ENCODE data around the gene SLC44A5. TPM values are rescaled to one million over a fixed set of nuclear protein-coding genes. Genes with fewer than 3 reads are reported as not detected.

Gene SLC44A5
- total and polyA plus RNA-seq, 10 of the 15 experiments (the other 5 are each of a cell fraction or from before 2014, with no cell fraction given), result 0.04 to 1.3 TPM; not detected in 8

DNA sequence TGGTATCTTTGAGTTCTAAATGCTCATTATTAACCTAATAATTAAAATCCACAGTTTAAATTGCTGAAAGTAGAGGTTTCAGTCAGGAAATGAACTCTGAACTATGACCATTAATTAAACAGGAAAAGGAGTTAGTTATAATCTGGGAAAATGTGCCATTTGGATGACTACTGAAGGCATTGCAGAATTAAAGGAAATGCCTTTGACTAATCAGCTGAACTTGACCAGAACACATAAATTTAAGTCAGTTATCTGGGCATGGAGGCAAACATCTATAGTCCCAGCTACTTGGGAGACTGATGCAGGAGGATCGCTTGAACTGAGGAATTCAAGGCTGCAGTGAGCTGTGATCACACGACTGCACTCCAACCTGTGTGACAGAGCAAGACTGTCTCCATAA, 31.9 kb downstream of the SLC44A5 start (continued):
- TF ChIP-seq KAT2A (conservative IDR thresholded peaks at IDR 0.05; ENCODE audit: control insufficient read depth, low read depth, low read length) (no peak), TARDBP (IDR thresholded peaks at IDR 0.05; ENCODE audit: borderline replicate concordance) (no peak), MAX (IDR thresholded peaks at IDR 0.05; ENCODE audit: low read depth, low read length) (no peak), BMI1 (IDR thresholded peaks at IDR 0.05; ENCODE audit: borderline replicate concordance) (no peak), CBX5 (IDR thresholded peaks at IDR 0.05; ENCODE audit: low read depth) (no peak)
- TF ChIP-seq, protein P1, sequence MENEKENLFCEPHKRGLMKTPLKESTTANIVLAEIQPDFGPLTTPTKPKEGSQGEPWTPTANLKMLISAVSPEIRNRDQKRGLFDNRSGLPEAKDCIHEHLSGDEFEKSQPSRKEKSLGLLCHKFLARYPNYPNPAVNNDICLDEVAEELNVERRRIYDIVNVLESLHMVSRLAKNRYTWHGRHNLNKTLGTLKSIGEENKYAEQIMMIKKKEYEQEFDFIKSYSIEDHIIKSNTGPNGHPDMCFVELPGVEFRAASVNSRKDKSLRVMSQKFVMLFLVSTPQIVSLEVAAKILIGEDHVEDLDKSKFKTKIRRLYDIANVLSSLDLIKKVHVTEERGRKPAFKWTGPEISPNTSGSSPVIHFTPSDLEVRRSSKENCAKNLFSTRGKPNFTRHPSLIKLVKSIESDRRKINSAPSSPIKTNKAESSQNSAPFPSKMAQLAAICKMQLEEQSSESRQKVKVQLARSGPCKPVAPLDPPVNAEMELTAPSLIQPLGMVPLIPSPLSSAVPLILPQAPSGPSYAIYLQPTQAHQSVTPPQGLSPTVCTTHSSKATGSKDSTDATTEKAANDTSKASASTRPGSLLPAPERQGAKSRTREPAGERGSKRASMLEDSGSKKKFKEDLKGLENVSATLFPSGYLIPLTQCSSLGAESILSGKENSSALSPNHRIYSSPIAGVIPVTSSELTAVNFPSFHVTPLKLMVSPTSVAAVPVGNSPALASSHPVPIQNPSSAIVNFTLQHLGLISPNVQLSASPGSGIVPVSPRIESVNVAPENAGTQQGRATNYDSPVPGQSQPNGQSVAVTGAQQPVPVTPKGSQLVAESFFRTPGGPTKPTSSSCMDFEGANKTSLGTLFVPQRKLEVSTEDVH (IDR thresholded peaks at IDR 0.05; ENCODE audit: low read depth, partially characterized antibody), result no peak

DNA sequence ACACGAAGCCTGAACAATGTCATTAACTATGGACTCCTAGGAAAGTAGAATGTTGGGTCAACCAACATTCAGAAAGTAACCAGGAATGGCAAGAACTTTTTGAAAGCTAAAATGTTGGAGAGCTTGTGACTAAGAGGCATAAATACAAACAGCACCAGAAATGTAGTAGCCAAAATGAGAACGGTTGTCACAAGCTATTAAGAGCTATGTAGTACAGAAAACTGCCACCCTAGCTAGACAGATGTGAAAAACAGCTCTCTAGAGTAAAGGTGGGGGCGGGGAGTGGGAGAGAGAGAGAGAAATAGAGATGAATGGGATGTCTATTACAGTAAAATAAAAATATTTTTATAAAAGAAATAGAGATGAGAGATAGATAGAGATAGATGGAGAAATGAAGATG, 35.1 kb downstream of the SLC44A5 start:
- H3K4me1 ChIP-seq (ENCODE audit: control insufficient read depth, insufficient read depth, low read length), result no peaks in the 10 kb centered on the region
- ATAC-seq (no peak), DNase-seq (ENCODE audit: low read depth, low spot score) (no peak), FAIRE-seq (no peak)
- 8% methylated on average over 3 of the region's 3 CpGs for WGBS (ENCODE audit: insufficient coverage, insufficient replicate concordance, low lambda C conversion rate, missing lambda C conversion rate)
- H4K20me1 ChIP-seq (ENCODE audit: control insufficient read depth, insufficient read depth), result no peaks in the 10 kb centered on the region
- H3K9me3 ChIP-seq (replicated peaks; ENCODE audit: control insufficient read depth, insufficient read depth, low read length), result no peaks in the 10 kb centered on the region
- no peak overlapping the region for H3K9ac ChIP-seq (ENCODE audit: control insufficient read depth, insufficient read depth, low read length)
- H3K4me3 ChIP-seq, result no peak overlapping the region
- SMC1A ChIA-PET (ENCODE audit: uncharacterized antibody, unreplicated experiment), result interaction anchor here (0.6 to 1.1 kb wide), 2 partner anchors 37 to 148 kb away, joined by 3 read pairs; no protein-coding TSS in a partner anchor
- in situ Hi-C loops (cut with MboI) (no loop called here), intact Hi-C loops (cut with micrococcal nuclease; ENCODE audit: unreplicated experiment) (no loop called here)
- CTCF ChIA-PET, result interaction anchor here (0.6 kb wide), 1 partner anchor 268 kb away, joined by 3 read pairs; no protein-coding TSS in a partner anchor
- BruUV-seq (replicated peaks), result no TSS peak
- no peak overlapping the region for H3K4me2 ChIP-seq (ENCODE audit: control insufficient read depth, insufficient read depth)
- H3K36me3 ChIP-seq (ENCODE audit: control insufficient read depth in 2 of 2, insufficient read depth in 2 of 2, low read length in 1 of 2), result no peaks in the 10 kb centered on the region
- POLR2A ChIA-PET, result no interaction called here
- RAD21 ChIA-PET (ENCODE audit: unreplicated experiment), result no interaction called here
- H2AFZ ChIP-seq (ENCODE audit: control insufficient read depth, low read depth, low read length), result no peak overlapping the region
- no peak overlapping the region for H3K27ac ChIP-seq (ENCODE audit: control insufficient read depth, insufficient read depth)
- H3K27me3 ChIP-seq (replicated peaks in 1 of 2; ENCODE audit: control insufficient read depth in 2 of 2, insufficient read depth in 2 of 2, low read length in 1 of 2), result no peaks in the 10 kb centered on the region
- H3K79me2 ChIP-seq (ENCODE audit: control insufficient read depth, insufficient read depth, low read length), result no peaks in the 10 kb centered on the region
- TF ChIP-seq EP300 (IDR thresholded peaks at IDR 0.05; ENCODE audit: borderline replicate concordance in 1 of 2, control insufficient read depth in 1 of 2, low read depth in 2 of 2, low read length in 2 of 2) (no peak), ZNF622 (IDR thresholded peaks at IDR 0.05) (no peak), JUNB (IDR thresholded peaks at IDR 0.05) (no peak), TAF1 (IDR thresholded peaks at IDR 0.05; ENCODE audit: borderline replicate concordance, low read depth, low read length) (no peak), HCFC1 (IDR thresholded peaks at IDR 0.05; ENCODE audit: low read length) (no peak)
- TF ChIP-seq, protein P2, sequence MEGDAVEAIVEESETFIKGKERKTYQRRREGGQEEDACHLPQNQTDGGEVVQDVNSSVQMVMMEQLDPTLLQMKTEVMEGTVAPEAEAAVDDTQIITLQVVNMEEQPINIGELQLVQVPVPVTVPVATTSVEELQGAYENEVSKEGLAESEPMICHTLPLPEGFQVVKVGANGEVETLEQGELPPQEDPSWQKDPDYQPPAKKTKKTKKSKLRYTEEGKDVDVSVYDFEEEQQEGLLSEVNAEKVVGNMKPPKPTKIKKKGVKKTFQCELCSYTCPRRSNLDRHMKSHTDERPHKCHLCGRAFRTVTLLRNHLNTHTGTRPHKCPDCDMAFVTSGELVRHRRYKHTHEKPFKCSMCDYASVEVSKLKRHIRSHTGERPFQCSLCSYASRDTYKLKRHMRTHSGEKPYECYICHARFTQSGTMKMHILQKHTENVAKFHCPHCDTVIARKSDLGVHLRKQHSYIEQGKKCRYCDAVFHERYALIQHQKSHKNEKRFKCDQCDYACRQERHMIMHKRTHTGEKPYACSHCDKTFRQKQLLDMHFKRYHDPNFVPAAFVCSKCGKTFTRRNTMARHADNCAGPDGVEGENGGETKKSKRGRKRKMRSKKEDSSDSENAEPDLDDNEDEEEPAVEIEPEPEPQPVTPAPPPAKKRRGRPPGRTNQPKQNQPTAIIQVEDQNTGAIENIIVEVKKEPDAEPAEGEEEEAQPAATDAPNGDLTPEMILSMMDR (IDR thresholded peaks at IDR 0.05 in 2 of 3, conservative IDR thresholded peaks at IDR 0.05 in 1 of 3; ENCODE audit: control insufficient read depth in 2 of 3, extremely low read depth in 1 of 3, insufficient read depth in 1 of 3, low read depth in 3 of 3, low read length in 3 of 3), result no peak
- TF ChIP-seq, protein P3, sequence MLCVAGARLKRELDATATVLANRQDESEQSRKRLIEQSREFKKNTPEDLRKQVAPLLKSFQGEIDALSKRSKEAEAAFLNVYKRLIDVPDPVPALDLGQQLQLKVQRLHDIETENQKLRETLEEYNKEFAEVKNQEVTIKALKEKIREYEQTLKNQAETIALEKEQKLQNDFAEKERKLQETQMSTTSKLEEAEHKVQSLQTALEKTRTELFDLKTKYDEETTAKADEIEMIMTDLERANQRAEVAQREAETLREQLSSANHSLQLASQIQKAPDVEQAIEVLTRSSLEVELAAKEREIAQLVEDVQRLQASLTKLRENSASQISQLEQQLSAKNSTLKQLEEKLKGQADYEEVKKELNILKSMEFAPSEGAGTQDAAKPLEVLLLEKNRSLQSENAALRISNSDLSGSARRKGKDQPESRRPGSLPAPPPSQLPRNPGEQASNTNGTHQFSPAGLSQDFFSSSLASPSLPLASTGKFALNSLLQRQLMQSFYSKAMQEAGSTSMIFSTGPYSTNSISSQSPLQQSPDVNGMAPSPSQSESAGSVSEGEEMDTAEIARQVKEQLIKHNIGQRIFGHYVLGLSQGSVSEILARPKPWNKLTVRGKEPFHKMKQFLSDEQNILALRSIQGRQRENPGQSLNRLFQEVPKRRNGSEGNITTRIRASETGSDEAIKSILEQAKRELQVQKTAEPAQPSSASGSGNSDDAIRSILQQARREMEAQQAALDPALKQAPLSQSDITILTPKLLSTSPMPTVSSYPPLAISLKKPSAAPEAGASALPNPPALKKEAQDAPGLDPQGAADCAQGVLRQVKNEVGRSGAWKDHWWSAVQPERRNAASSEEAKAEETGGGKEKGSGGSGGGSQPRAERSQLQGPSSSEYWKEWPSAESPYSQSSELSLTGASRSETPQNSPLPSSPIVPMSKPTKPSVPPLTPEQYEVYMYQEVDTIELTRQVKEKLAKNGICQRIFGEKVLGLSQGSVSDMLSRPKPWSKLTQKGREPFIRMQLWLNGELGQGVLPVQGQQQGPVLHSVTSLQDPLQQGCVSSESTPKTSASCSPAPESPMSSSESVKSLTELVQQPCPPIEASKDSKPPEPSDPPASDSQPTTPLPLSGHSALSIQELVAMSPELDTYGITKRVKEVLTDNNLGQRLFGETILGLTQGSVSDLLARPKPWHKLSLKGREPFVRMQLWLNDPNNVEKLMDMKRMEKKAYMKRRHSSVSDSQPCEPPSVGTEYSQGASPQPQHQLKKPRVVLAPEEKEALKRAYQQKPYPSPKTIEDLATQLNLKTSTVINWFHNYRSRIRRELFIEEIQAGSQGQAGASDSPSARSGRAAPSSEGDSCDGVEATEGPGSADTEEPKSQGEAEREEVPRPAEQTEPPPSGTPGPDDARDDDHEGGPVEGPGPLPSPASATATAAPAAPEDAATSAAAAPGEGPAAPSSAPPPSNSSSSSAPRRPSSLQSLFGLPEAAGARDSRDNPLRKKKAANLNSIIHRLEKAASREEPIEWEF (IDR thresholded peaks at IDR 0.05; ENCODE audit: insufficient replicate concordance, low read depth, low read length), result no peak

Data from GM12878 (cell line).